Spleen (tissue), 7 donors: Measurements from ENCODE around the gene SLC2A4.

Source experiments
- CTCF ChIP-seq, 11 experiments: fragments of 200-600 bp in 7 of 11; fragments of 450-650 bp in 4 of 11; sonication (generic) in 4 of 11; IDR thresholded peaks in 8 of 11; conservative IDR thresholded peaks in 3 of 11; 1 replicate in 7 of 11; 2 replicates in 4 of 11; pipeline versions ENCODE4 v1.4.0 to v1.8.0; 2016 to 2021; ENCODE audit warnings: antibody characterized with exemption in 11 of 11, inconsistent platforms in 4 of 11, mild to moderate bottlenecking in 1 of 11
- POLR2A ChIP-seq, 3 donors: fragments of 450-650 bp; IDR thresholded peaks; one replicate each; pipeline ENCODE4 v1.5.1; 2017; ENCODE audit warnings: antibody characterized with exemption in 3 of 3, mild to moderate bottlenecking in 1 of 3
- donor health status: DM: no; HTN: no; CAD: no; lungs with moderate emphysema.
- donor health status: DM: no; HTN: no; CAD: no.
- donor health status: DM: no; HTN: no; CAD: no.

DNA sequence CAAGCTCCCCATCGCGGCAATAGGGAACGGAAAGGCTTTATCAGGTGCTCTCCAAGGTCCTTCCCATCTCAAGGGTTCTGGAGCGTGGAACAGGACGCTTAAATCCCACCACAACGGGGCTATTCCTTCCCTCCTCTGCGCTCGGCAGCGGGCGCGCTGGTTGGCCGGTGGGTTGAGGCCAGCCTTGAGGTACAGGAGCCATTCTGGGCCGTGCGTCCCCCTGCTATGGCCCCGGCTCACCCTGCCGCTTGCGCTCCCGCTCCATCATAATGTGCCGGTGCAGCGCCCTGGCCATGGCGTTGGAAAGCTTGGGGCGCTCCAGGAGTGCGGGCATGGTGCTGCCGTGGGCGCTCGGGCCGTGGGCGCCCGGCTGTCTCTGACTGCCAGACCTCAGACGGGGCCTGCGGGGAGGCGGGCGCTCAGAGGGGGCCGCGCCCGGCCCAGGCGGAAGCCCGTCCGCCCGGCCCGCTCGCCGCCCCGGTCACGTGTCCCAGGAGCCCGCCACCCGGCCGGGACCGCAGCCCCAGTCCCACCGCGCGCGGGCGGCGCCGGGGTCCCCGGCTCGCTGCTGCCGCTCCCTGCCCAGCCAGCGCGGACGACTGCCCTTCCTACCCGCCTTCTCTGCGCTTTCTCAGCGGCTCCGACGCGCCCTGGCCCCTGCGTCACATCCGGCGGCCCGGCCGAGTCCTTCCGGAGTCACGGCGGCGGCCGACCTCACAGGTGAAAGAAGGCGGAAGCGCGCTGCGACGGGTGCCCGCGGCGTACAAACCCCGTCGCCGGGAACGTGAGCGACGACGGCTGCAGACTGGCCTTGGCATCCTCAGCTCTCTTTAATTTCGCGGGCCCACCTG lies 33.4 kb downstream of the SLC2A4 start, which contains the start of gene GPS2:
- TF ChIP-seq CTCF (IDR thresholded peaks at IDR 0.05 in 8 of 11, conservative IDR thresholded peaks at IDR 0.05 in 3 of 11) (peak in 1 of 11 experiments; percentile 24), POLR2A (IDR thresholded peaks at IDR 0.05) (peak; percentile 43 to 63 (median 54))
